Activated naive CD8-positive, alpha-beta T cell treated with anti-CD3 and anti-CD28 coated beads for 36 hours (primary cell): ENCODE measurements around the gene NLRP1. TPM values are rescaled to one million over a fixed set of nuclear protein-coding genes. Genes with fewer than 3 reads are reported as not detected.

Experiments
- DNase-seq: peaks from one replicate; pipeline ENCODE4 v3.0.0; 2021
- H3K27ac Mint-ChIP-seq: one replicate; pipeline ENCODE4 v1.8.0; 2022; ENCODE audit warnings: mild to moderate bottlenecking, moderate library complexity, mixed read lengths
- H3K27me3 Mint-ChIP-seq: one replicate; pipeline ENCODE4 v1.8.0; 2022; ENCODE audit warnings: mild to moderate bottlenecking, mixed read lengths
- H3K36me3 Mint-ChIP-seq: one replicate; pipeline ENCODE4 v1.8.0; 2021; ENCODE audit warnings: mild to moderate bottlenecking, mixed read lengths
- H3K4me1 Mint-ChIP-seq: one replicate; pipeline ENCODE4 v1.8.0; 2021; ENCODE audit warnings: mixed read lengths
- H3K4me3 Mint-ChIP-seq: one replicate; pipeline ENCODE4 v1.8.0; 2022; ENCODE audit warnings: mild to moderate bottlenecking, moderate library complexity, mixed read lengths
- H3K9me3 Mint-ChIP-seq: one replicate; pipeline ENCODE4 v1.8.0; 2022; ENCODE audit warnings: mixed read lengths
- total RNA-seq, 2 experiments: library from RNA; stranded (reverse); gene quantifications; one replicate each; pipeline ENCODE4 v1.2.3, GENCODE V29; 2021

The NLRP1 gene
- total RNA-seq, 2 experiments from 2014 or later, result 17.2 to 18.8 TPM

GRCh38 chr17:5526821-5527598 is 57.3 kb downstream of the NLRP1 start:
- Mint-ChIP-seq H3K4me1 (peaks cover 14% of the 10 kb centered on the region), H3K4me3 (no peak overlapping the region), H3K27ac (peak overlapping the region; percentile 91), H3K9me3 (no peaks in the 10 kb centered on the region), H3K27me3 (no peaks in the 10 kb centered on the region), H3K36me3 (peaks cover 10% of the 10 kb centered on the region)
- peak; percentile 85 for DNase-seq

GRCh38 chr17:5523249-5523648 is 61.1 kb downstream of the NLRP1 start:
- Mint-ChIP-seq H3K36me3 (peaks cover 11% of the 10 kb centered on the region), H3K4me3 (no peak overlapping the region), H3K27ac (no peak overlapping the region)

GRCh38 chr17:5522476-5522875 is 61.8 kb downstream of the NLRP1 start:
- Mint-ChIP-seq H3K36me3 (peaks cover 15% of the 10 kb centered on the region), H3K4me3 (no peak overlapping the region), H3K9me3 (no peaks in the 10 kb centered on the region), H3K27ac (no peak overlapping the region), H3K27me3 (no peaks in the 10 kb centered on the region), H3K4me1 (peaks cover 14% of the 10 kb centered on the region)
- no peak for DNase-seq

More at GRCh38 chr17:5523249-5523648, 61.1 kb downstream of the NLRP1 start:
- H3K27me3 Mint-ChIP-seq, result no peaks in the 10 kb centered on the region
- H3K4me1 Mint-ChIP-seq, result peaks cover 14% of the 10 kb centered on the region
- no peak for DNase-seq
- H3K9me3 Mint-ChIP-seq, result no peaks in the 10 kb centered on the region

GRCh38 chr17:5516060-5516792 is 68.1 kb downstream of the NLRP1 start:
- peak overlapping the region; percentile 64 for H3K27ac Mint-ChIP-seq
- no peak overlapping the region for H3K4me3 Mint-ChIP-seq
- H3K9me3 Mint-ChIP-seq, result peaks cover 7% of the 10 kb centered on the region
- H3K27me3 Mint-ChIP-seq, result no peaks in the 10 kb centered on the region
- DNase-seq, result no peak
- H3K4me1 Mint-ChIP-seq, result peaks cover 26% of the 10 kb centered on the region
- H3K36me3 Mint-ChIP-seq, result peaks cover 35% of the 10 kb centered on the region

GRCh38 chr17:5514976-5515375 is 69.3 kb downstream of the NLRP1 start:
- peaks cover 26% of the 10 kb centered on the region for H3K4me1 Mint-ChIP-seq
- no peak overlapping the region for H3K4me3 Mint-ChIP-seq
- peak overlapping the region; percentile 35 for H3K27ac Mint-ChIP-seq
- peaks cover 35% of the 10 kb centered on the region for H3K36me3 Mint-ChIP-seq
- DNase-seq, result no peak
- H3K27me3 Mint-ChIP-seq, result no peaks in the 10 kb centered on the region
- H3K9me3 Mint-ChIP-seq, result peaks cover 7% of the 10 kb centered on the region

- H3K4me3 Mint-ChIP-seq, result no peak overlapping the region
- H3K9me3 Mint-ChIP-seq, result peaks cover 7% of the 10 kb centered on the region
- peaks cover 26% of the 10 kb centered on the region for H3K4me1 Mint-ChIP-seq
- peaks cover 35% of the 10 kb centered on the region for H3K36me3 Mint-ChIP-seq
- no peaks in the 10 kb centered on the region for H3K27me3 Mint-ChIP-seq
- no peak for DNase-seq
- peak overlapping the region; percentile 74 for H3K27ac Mint-ChIP-seq
Observed at GRCh38 chr17:5513628-5514027, 70.7 kb downstream of the NLRP1 start.

- Mint-ChIP-seq H3K4me1 (peaks cover 26% of the 10 kb centered on the region), H3K27me3 (no peaks in the 10 kb centered on the region), H3K4me3 (no peak overlapping the region), H3K27ac (peak overlapping the region; percentile 43), H3K36me3 (peaks cover 31% of the 10 kb centered on the region), H3K9me3 (peaks cover 7% of the 10 kb centered on the region)
- no peak for DNase-seq
Observed at GRCh38 chr17:5511401-5512225, 72.7 kb downstream of the NLRP1 start.

GRCh38 chr17:5510771-5511170 is 73.5 kb downstream of the NLRP1 start:
- Mint-ChIP-seq H3K36me3 (peaks cover 31% of the 10 kb centered on the region), H3K4me1 (peaks cover 26% of the 10 kb centered on the region), H3K4me3 (no peak overlapping the region), H3K27ac (no peak overlapping the region), H3K27me3 (no peaks in the 10 kb centered on the region), H3K9me3 (peaks cover 7% of the 10 kb centered on the region)
- no peak for DNase-seq

- Mint-ChIP-seq H3K36me3 (peaks cover 23% of the 10 kb centered on the region), H3K27ac (no peak overlapping the region), H3K27me3 (no peaks in the 10 kb centered on the region), H3K4me1 (peaks cover 24% of the 10 kb centered on the region), H3K9me3 (peaks cover 7% of the 10 kb centered on the region), H3K4me3 (no peak overlapping the region)
- no peak for DNase-seq
Observed at GRCh38 chr17:5509482-5509881, 74.8 kb downstream of the NLRP1 start.

GRCh38 chr17:5508810-5509209 is 75.5 kb downstream of the NLRP1 start:
- H3K27me3 Mint-ChIP-seq, result no peaks in the 10 kb centered on the region
- H3K36me3 Mint-ChIP-seq, result peaks cover 19% of the 10 kb centered on the region
- no peak for DNase-seq
- H3K4me3 Mint-ChIP-seq, result no peak overlapping the region
- peaks cover 6% of the 10 kb centered on the region for H3K9me3 Mint-ChIP-seq
- H3K4me1 Mint-ChIP-seq, result peaks cover 20% of the 10 kb centered on the region
- no peak overlapping the region for H3K27ac Mint-ChIP-seq

- no peaks in the 10 kb centered on the region for H3K36me3 Mint-ChIP-seq
- no peak overlapping the region for H3K4me3 Mint-ChIP-seq
- no peak overlapping the region for H3K27ac Mint-ChIP-seq
- no peaks in the 10 kb centered on the region for H3K9me3 Mint-ChIP-seq
- no peak for DNase-seq
- no peaks in the 10 kb centered on the region for H3K27me3 Mint-ChIP-seq
- H3K4me1 Mint-ChIP-seq, result no peaks in the 10 kb centered on the region
Observed at GRCh38 chr17:5506307-5506706, 78.0 kb downstream of the NLRP1 start.

- DNase-seq, result no peak
- Mint-ChIP-seq H3K4me3 (no peak overlapping the region), H3K27ac (no peak overlapping the region), H3K27me3 (no peaks in the 10 kb centered on the region), H3K36me3 (no peaks in the 10 kb centered on the region), H3K9me3 (no peaks in the 10 kb centered on the region), H3K4me1 (peaks cover 2% of the 10 kb centered on the region)
Observed at GRCh38 chr17:5502552-5502951, 81.8 kb downstream of the NLRP1 start.

GRCh38 chr17:5501685-5502084 is 82.6 kb downstream of the NLRP1 start:
- Mint-ChIP-seq H3K36me3 (no peaks in the 10 kb centered on the region), H3K4me1 (peaks cover 2% of the 10 kb centered on the region), H3K27me3 (no peaks in the 10 kb centered on the region), H3K9me3 (no peaks in the 10 kb centered on the region), H3K4me3 (no peak overlapping the region), H3K27ac (no peak overlapping the region)
- no peak for DNase-seq

- peak overlapping the region; percentile 83 for H3K27ac Mint-ChIP-seq
Observed at GRCh38 chr17:5500589-5501391, 83.5 kb downstream of the NLRP1 start.

More at GRCh38 chr17:5500589-5501391, 83.5 kb downstream of the NLRP1 start:
- H3K4me3 Mint-ChIP-seq, result peak overlapping the region; percentile 86
- peak; percentile 87 for DNase-seq
- no peaks in the 10 kb centered on the region for H3K9me3 Mint-ChIP-seq
- peaks cover 2% of the 10 kb centered on the region for H3K4me1 Mint-ChIP-seq
- H3K27me3 Mint-ChIP-seq, result no peaks in the 10 kb centered on the region
- H3K36me3 Mint-ChIP-seq, result no peaks in the 10 kb centered on the region
